ENCODE results near the gene ZC3H18.

The ZC3H18 gene

GRCh38 chr16:88532434-88533241 lies 37.6 kb upstream of the ZC3H18 start:
- DNase-seq (ENCODE audit: low read depth), result no peak

- peak; percentile 51 for DNase-seq (ENCODE audit: low read depth)
Observed at GRCh38 chr16:88533381-88533917, 36.8 kb upstream of the ZC3H18 start.

- peak; percentile 80 for DNase-seq (ENCODE audit: low read depth)
Observed at GRCh38 chr16:88533932-88534637, 36.1 kb upstream of the ZC3H18 start.

DNA sequence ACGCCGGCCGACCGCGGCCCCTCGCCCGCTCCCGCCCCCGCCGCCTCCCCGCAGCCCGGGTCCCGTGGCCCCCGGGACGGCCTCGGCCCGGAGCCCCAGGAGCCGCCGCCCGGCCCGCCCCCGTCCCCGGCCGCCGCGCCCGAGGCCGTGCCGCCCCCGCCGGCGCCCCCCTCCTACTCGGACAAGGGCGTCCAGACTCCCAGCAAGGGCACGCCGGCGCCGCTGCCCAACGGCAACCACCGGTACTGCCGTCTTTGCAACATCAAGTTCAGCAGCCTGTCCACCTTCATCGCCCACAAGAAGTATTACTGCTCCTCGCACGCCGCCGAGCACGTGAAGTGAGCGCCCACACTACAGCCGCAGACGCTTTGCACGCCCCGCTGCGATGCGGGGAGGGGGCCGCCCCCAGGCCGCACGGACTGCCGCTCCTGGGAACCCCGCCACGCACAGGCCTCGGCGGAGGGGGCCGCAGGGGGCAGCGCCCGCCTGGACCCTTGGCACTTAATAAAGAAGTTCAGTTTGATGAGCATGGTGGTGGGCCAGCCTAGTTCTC lies 35.5 kb upstream of the ZC3H18 start:
- peak; percentile 51 for DNase-seq (ENCODE audit: low read depth)

- no peak for DNase-seq (ENCODE audit: low read depth)
Observed at GRCh38 chr16:88535191-88535856, 34.9 kb upstream of the ZC3H18 start.

DNA sequence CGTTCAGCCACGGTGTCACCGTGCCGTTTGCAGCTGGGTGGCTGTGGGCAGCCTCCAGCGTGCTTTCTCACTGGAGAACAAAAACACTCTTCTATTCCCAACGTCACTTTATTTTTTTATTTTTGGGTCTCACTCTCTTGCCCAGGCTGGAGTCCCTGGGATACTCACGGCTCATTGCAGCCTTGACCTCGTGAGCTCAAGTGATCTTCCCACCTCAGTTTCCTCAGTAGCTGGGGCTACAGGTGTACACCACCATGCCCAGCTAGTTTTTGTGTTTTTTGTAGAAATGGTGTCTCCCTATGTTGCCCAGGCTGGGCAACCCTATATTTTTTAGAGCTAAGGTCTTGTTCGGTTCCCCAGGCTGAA lies 34.4 kb upstream of the ZC3H18 start:
- no peak for DNase-seq (ENCODE audit: low read depth)

- no peak for DNase-seq (ENCODE audit: low read depth)
Observed at GRCh38 chr16:88536510-88536909, 33.7 kb upstream of the ZC3H18 start.

DNA sequence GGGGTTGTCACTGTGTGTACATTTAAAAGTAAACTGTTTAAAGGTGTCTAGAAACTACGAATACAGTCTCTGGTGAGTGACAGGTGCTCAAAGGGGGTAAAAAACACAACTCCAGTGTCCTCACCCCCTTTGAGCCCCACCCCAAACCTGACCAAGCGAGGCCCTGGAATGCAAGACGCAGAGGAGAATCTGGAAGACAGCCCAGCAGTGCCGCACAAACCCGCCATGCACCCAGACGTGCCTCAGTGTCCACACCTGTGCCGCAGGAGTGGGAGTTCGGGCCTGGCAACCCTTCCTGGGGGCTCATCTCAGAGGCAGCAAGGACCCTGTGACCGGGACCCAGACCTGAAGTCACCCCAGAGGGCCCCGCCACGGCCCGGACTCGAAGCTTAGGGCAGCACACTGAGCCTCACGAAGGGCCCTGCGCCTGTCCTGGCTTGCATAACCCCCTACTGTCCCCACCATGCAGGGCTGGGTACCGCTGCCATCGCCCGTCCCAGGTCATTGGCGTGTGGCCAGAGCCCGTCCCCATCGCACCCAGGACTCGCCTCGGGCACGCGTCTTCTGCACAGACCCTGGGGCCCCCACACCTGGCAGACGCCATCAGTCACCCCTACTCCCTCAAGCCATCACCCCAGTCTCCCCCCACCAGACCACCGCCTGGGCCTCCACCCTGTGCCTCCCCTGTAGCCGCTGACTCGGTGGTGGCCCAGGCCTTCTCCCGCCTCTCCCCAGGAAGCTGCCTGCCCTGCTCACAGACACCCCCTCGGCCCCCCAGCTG lies 33.0 kb upstream of the ZC3H18 start:
- no peak for DNase-seq (ENCODE audit: low read depth)

DNA sequence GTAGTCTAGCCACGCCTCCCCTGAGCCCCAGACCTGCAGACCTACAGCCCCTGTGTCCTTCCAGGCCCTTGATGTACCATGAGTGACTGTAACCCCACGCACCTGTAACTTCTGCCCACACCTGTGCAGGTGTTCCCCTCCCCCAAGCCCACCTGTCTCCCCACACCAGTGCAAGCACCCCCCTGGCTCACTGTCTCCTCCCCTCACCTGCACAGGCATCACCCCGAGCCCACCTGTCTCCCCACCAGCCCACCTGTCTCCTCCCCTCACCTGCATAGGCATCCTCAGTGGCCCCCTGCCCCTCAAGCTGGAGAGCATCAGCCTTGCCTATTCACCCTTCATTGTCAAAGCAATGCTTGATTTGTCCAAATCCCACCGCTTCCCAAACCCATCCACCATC lies 32.3 kb upstream of the ZC3H18 start:
- no peak for DNase-seq (ENCODE audit: low read depth)

DNA sequence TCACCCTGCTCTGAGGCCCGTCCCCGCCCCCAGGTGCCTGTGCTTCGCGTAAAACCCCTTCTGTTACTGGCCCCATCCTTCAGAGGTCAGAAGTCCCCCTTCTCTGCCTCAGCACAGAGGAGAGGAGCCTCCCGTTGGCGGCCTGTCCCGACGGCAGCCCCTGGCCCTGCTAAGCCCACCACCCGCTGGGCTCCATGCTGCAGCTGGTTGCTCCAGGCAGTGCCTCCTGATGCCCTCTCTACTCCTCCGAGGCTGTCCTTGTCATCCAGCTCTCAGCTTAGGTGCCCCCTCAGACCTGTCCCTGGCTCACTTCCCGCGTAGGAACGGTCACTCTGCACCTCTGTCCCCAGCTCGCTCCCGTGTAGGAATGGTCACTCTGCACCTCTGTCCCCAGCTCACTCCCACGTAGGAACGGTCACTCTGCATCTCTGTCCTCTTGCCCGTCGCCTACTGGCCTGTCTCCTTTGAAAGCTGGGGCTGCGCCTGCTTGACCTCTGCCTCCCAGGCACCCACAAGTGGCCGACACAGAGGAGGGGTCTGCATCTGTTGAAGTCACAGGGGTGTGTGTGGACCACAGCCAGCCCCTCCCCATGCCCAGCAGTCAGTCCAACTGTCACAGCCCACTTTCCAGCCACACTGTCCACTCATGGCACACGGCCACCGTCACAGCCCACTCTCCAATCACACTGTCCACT lies 31.7 kb upstream of the ZC3H18 start:
- no peak for DNase-seq (ENCODE audit: low read depth)

DNA sequence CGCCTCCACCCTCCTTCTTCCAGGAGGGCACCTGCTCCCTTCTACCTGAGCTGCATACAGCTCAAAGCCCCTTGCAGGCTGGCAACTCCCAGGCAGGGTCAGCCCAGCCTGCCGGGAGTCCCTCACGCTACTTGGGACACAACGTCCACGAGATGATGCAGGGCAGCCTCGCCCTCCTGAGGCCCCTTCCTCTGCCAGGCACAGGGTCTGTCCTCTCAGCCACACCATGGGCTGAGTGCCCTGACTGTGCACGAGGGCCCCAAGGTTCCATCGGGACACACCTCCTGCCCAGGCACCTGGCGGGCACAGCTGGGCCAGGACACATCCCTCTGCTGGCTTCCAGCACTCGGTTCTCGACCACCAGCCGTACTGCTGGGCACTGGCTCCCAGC lies 30.9 kb upstream of the ZC3H18 start:
- DNase-seq (ENCODE audit: low read depth), result no peak

GRCh38 chr16:88539652-88540345 lies 30.4 kb upstream of the ZC3H18 start:
- DNase-seq (ENCODE audit: low read depth), result no peak

- no peak for DNase-seq (ENCODE audit: low read depth)
Observed at GRCh38 chr16:88540346-88540977, 29.7 kb upstream of the ZC3H18 start.

DNA sequence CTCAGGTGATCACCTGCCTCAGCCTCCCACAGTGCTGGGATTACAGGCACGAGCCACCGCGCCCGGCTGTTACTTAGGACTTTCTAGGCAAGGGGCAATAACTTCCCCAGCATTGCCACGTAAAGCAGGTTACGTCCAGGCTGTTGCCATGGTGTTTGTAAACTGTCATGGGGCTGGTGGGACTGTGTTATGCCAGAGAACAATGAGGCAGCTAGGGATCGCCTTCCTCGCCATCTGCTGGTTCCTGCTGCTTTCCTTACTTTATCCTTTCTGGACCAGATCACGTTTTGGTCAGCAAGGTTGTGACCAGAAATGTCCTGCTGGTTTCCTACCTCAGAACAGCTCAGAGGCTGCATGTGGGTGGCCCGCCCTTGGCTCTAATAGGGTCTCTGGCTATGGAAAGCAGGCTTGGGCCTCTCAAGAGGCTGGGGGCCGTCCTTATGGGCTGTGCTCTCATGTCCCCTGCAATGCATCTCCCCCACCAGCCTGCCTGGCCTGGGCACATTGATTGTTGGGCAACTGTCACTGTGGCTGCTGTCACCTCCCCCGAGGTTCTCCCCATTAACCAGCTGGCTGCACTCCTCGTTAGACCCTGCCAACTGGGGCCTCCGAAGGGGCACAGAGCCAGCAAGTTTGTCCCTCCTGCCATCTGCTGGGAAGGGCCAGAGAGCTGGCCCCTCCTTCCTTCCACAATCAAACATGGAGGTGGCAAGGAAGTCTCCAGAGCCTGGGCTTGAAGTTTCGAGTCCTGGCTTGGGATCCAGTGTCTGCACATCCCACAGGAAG lies 28.2 kb upstream of the ZC3H18 start:
- no peak for DNase-seq (ENCODE audit: low read depth)

- no peak for DNase-seq (ENCODE audit: low read depth)
Observed at GRCh38 chr16:88543230-88543813, 26.9 kb upstream of the ZC3H18 start.

DNA sequence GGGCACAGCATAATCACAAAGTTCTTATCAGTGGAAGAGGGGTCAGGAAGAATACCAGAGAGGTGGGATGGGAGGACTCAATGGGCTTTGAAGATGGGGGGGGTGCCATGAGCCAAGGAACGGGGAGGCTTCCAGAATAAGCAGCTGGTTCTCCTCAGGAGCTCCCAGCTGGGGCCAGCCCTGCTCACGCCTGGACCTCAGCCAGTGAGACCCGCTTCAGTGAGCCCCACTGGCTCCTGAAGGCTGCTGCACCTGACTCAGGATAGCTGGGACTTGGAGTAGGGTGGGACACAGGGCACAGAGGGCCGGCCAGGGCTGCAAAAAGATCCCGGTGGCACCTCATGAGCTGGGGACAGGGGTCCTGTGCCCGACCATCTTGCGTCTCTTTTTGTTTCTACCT lies 24.4 kb upstream of the ZC3H18 start:
- DNase-seq (ENCODE audit: low read depth), result no peak

DNA sequence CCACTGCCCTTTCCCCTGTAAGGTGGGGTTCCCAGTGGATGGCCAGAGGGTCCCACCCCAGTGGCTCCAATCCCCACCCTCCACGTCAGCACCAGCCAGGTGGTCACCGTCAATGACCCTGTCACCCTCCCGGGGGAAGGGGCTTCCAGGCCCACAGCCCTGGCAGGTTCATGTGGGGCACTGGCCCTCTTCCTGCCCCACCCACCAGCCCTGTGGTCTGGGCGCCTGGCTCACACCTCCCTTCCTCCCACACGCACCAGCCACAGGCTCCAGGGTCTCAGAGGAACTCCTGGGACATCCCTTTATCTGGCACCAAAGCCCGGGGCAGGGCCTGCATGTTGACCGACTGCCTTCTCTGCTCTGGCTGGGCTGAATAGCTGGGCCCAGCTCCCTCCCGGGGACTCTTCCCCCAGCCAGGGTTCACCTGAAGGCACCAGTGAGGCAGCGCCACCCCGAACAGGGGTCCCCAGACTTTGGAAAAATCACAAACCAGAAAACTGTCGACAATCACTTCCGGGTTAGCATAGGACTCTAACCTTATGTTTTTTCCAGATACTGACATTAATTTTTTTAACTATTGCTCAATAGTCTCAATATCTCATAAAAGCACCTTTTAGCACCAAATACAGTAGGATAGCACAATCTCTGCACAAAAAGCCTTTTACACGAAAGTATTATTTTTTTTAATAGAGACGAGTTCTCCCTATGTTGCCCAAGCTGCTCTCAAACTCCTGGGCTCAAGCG lies 21.9 kb upstream of the ZC3H18 start:
- DNase-seq (ENCODE audit: low read depth), result no peak

DNA sequence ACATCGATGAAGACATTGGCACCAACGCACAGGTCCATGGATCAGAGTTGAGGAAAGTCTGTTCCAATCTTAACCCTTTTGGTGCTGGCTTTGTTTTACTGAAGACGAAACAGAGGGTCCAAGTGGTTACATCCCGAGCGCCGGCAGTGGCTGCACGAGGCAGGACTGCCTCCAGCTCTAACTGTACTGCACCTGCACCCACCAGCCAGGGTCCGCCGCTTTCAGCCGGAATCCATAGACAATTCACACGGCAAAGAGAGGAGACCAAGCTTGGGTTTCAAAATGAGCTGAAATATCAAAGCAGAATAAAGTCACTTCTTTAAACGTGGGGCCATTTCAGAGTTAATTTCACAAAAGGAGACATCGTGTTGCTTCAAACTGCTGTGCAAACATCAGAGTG lies 21.2 kb upstream of the ZC3H18 start:
- no peak for DNase-seq (ENCODE audit: low read depth)
